IMR-90 (cell line): ENCODE measurements around the gene RNGTT. TPM values are rescaled to one million over a fixed set of nuclear protein-coding genes. Genes with fewer than 3 reads are reported as not detected.

Experiments used
- ATAC-seq: fragments of 200-7000 bp; cut with Tn5 transposase; 2 replicates; pipeline ENCODE4 v1.9.1; 2020; ENCODE audit warnings: low read depth, mild to moderate bottlenecking, moderate library complexity
- BruUV-seq: library from RNA; stranded (reverse); fragments of 400-500 nt; replicated peaks from 2 replicates; lab custom pipeline; 2021; lab: Mats Ljungman, UMichigan
- CTCF ChIA-PET: fragments of 300-600 bp; formaldehyde crosslinking; extraction: SDS; loops from one replicate; lab custom pipeline; 2021; ENCODE audit warnings: antibody characterized with exemption; lab: Yijun Ruan, JAX
- POLR2A ChIA-PET: fragments of 300-600 bp; sonication (Branson Sonifier 250); formaldehyde crosslinking; loops from one replicate; lab custom pipeline; 2022; ENCODE audit warnings: antibody characterized with exemption; ENCODE audit not compliant: unreplicated experiment; lab: Charles Lee
- DNase-seq: peaks from one replicate; pipeline ENCODE4 v3.0.0; 2013
- H2AFZ ChIP-seq: replicated peaks from 2 replicates; pipeline ENCODE3; 2013; ENCODE audit warnings: low read length, mild to moderate bottlenecking; ENCODE audit not compliant: poor library complexity
- H2AK5ac ChIP-seq: 2 replicates; pipeline ENCODE4 v1.6.1; 2013; ENCODE audit warnings: low read depth, low read length, inconsistent platforms
- H2AK9ac ChIP-seq: replicated peaks from 2 replicates; pipeline ENCODE3; 2013; ENCODE audit warnings: mild to moderate bottlenecking, low read depth, low read length, moderate library complexity; ENCODE audit not compliant: poor library complexity
- H2BK120ac ChIP-seq: 2 replicates; pipeline ENCODE4 v1.6.1; 2013; ENCODE audit warnings: low read depth, low read length, inconsistent platforms
- H2BK15ac ChIP-seq: 3 replicates; pipeline ENCODE4 v1.6.1; 2013; ENCODE audit warnings: low read depth, low read length, inconsistent platforms
- H2BK20ac ChIP-seq: 2 replicates; pipeline ENCODE4 v1.6.1; 2013; ENCODE audit warnings: low read depth, mild to moderate bottlenecking, inconsistent platforms, low read length, moderate library complexity
- H2BK5ac ChIP-seq: 2 replicates; pipeline ENCODE4 v1.6.1; 2013; ENCODE audit warnings: mild to moderate bottlenecking, low read depth, low read length, inconsistent platforms; ENCODE audit not compliant: poor library complexity, severe bottlenecking
- H3K14ac ChIP-seq: replicated peaks from 2 replicates; pipeline ENCODE4 v1.6.1; 2013; ENCODE audit warnings: low read depth, low read length, inconsistent platforms
- H3K18ac ChIP-seq: 2 replicates; pipeline ENCODE4 v1.6.1; 2013; ENCODE audit warnings: low read depth, low read length, control low read depth
- H3K23ac ChIP-seq: 2 replicates; pipeline ENCODE4 v1.6.1; 2013; ENCODE audit warnings: low read depth, low read length, inconsistent platforms
- H3K27ac ChIP-seq: 2 replicates; pipeline ENCODE4 v1.5.1; 2013; ENCODE audit warnings: mild to moderate bottlenecking, control low read depth, low read length; ENCODE audit not compliant: insufficient read depth
- H3K27me3 ChIP-seq: 2 replicates; pipeline ENCODE4 v1.6.1; 2013; ENCODE audit warnings: low read length; ENCODE audit not compliant: control insufficient read depth, insufficient read depth
- H3K36me3 ChIP-seq: 2 replicates; pipeline ENCODE4 v1.6.1; 2013; ENCODE audit warnings: low read length, mixed read lengths; ENCODE audit not compliant: control insufficient read depth, insufficient read depth
- H3K4ac ChIP-seq: 2 replicates; pipeline ENCODE4 v1.6.1; 2013; ENCODE audit warnings: low read depth, low read length, inconsistent platforms
- H3K4me1 ChIP-seq: 2 replicates; pipeline ENCODE4 v1.6.1; 2013; ENCODE audit warnings: low read length, mixed read lengths; ENCODE audit not compliant: control insufficient read depth, insufficient read depth
- H3K4me2 ChIP-seq: 2 replicates; pipeline ENCODE4 v1.6.1; 2013; ENCODE audit warnings: low read depth, mild to moderate bottlenecking, control low read depth, low read length, moderate library complexity
- H3K4me3 ChIP-seq: 2 replicates; pipeline ENCODE4 v1.5.1; 2013; ENCODE audit warnings: low read depth, mild to moderate bottlenecking, control low read depth, low read length, moderate library complexity; ENCODE audit not compliant: insufficient read depth
- H3K56ac ChIP-seq: 2 replicates; pipeline ENCODE4 v1.6.1; 2013; ENCODE audit warnings: low read length, inconsistent platforms; ENCODE audit not compliant: insufficient read depth; ENCODE audit errors: extremely low read depth
- H3K79me1 ChIP-seq, 2 experiments: 2 replicates each; pipeline ENCODE4 v1.6.1; 2013; ENCODE audit warnings: low read length in 2 of 2, inconsistent platforms in 1 of 2, low read depth in 1 of 2
- H3K9ac ChIP-seq: 2 replicates; pipeline ENCODE4 v1.6.1; 2013; ENCODE audit warnings: low read depth, low read length, control low read depth
- H3K9me1 ChIP-seq: 2 replicates; pipeline ENCODE4 v1.6.1; 2013; ENCODE audit warnings: low read length, inconsistent platforms; ENCODE audit not compliant: insufficient read depth
- H3K9me3 ChIP-seq: 2 replicates; pipeline ENCODE4 v1.6.1; 2013; ENCODE audit warnings: low read length; ENCODE audit not compliant: control insufficient read depth, insufficient read depth
- H4K20me1 ChIP-seq: 2 replicates; pipeline ENCODE4 v1.6.1; 2013; ENCODE audit warnings: low read length, inconsistent platforms; ENCODE audit not compliant: insufficient read depth
- H4K5ac ChIP-seq: 2 replicates; pipeline ENCODE4 v1.6.1; 2013; ENCODE audit warnings: mild to moderate bottlenecking, low read depth, low read length, control low read depth
- H4K8ac ChIP-seq, 2 experiments: 2 replicates each; pipeline ENCODE4 v1.6.1; 2013; ENCODE audit warnings: low read depth in 2 of 2, low read length in 2 of 2, control low read depth in 1 of 2, inconsistent platforms in 1 of 2
- H4K91ac ChIP-seq: 2 replicates; pipeline ENCODE4 v1.6.1; 2013; ENCODE audit warnings: low read depth, low read length, inconsistent platforms; ENCODE audit not compliant: insufficient read depth
- BHLHE40 ChIP-seq: fragments of 150-350 bp; IDR thresholded peaks from 2 replicates; pipeline ENCODE4 v1.6.1; 2016; ENCODE audit warnings: mild to moderate bottlenecking, low read depth, low read length
- CEBPB ChIP-seq: IDR thresholded peaks from 2 replicates; pipeline ENCODE4 v1.6.1; 2012; ENCODE audit warnings: low read depth, low read length, improper control_type of control experiment
- CHD1 ChIP-seq: IDR thresholded peaks from 2 replicates; pipeline ENCODE4 v1.6.1; 2012; ENCODE audit warnings: low read depth, low read length, improper control_type of control experiment
- MAZ ChIP-seq: IDR thresholded peaks from 2 replicates; pipeline ENCODE4 v1.6.1; 2012; ENCODE audit warnings: low read depth, mild to moderate bottlenecking, low read length, improper control_type of control experiment, moderate library complexity, borderline replicate concordance
- MXI1 ChIP-seq: IDR thresholded peaks from 2 replicates; pipeline ENCODE4 v1.6.1; 2012; ENCODE audit warnings: low read depth, mild to moderate bottlenecking, low read length, moderate library complexity, borderline replicate concordance
- NFE2L2 ChIP-seq: fragments of 150-350 bp; IDR thresholded peaks from 2 replicates; pipeline ENCODE4 v1.6.1; 2016; ENCODE audit warnings: low read depth, mild to moderate bottlenecking, low read length
- POLR2A ChIP-seq: IDR thresholded peaks from 2 replicates; pipeline ENCODE4 v1.6.1; 2012; ENCODE audit warnings: mild to moderate bottlenecking, low read depth, low read length
- RFX5 ChIP-seq: IDR thresholded peaks from 2 replicates; pipeline ENCODE4 v1.8.0; 2012; ENCODE audit warnings: low read depth, mild to moderate bottlenecking, low read length, moderate library complexity
- WGBS, 2 experiments: methylation state at CpG; one replicate each; pipeline versions ENCODE4 v1.1.5 to v1.1.7; 2013; ENCODE audit warnings: missing lambda C conversion rate in 2 of 2; ENCODE audit not compliant: insufficient read length in 1 of 2; ENCODE audit errors: extremely low coverage in 2 of 2; 5-methylcytosine and 5-hydroxymethylcytosine counted together
- dilution Hi-C: fragments of 300-500 bp; cut with HindIII; formaldehyde crosslinking; loops from one replicate; pipeline ENCODE4 v1.14.3; 2018; ENCODE audit warnings: low sequenced_read_pairs; ENCODE audit not compliant: unreplicated experiment
- in situ Hi-C: fragments of 300-500 bp; cut with MboI; formaldehyde crosslinking; loops from 3 replicates; pipeline ENCODE4 v1.14.3; 2019; ENCODE audit warnings: low sequenced_read_pairs, inconsistent platforms, mixed read lengths
- intact Hi-C: fragments of 100-400 bp; cut with micrococcal nuclease; formaldehyde crosslinking; loops from 2 replicates; pipeline ENCODE4 v1.10.0; 2022
- polyA plus RNA-seq, 3 experiments: library from polyadenylated mRNA; depleted of rRNA; stranded (reverse); fragments of >200 nt; gene quantifications; 2 replicates each; pipeline ENCODE4 v1.2.3, GENCODE V29; 2012; ENCODE audit warnings: low replicate concordance in 1 of 3
- total RNA-seq: library from RNA; depleted of rRNA; stranded (reverse); fragments of >200 nt; gene quantifications from 2 replicates; pipeline ENCODE4 v1.2.3, GENCODE V29; 2012
- TF ChIP-seq, protein P1 (sequence below): conservative IDR thresholded peaks from 2 replicates; pipeline ENCODE4 v1.5.1; 2012; ENCODE audit warnings: mild to moderate bottlenecking, low read depth, low read length, improper control_type of control experiment

Gene RNGTT
- total and polyA plus RNA-seq, 2 of the 4 experiments (the other 2 are of a cell fraction): 5.4 to 21.7 TPM

DNA sequence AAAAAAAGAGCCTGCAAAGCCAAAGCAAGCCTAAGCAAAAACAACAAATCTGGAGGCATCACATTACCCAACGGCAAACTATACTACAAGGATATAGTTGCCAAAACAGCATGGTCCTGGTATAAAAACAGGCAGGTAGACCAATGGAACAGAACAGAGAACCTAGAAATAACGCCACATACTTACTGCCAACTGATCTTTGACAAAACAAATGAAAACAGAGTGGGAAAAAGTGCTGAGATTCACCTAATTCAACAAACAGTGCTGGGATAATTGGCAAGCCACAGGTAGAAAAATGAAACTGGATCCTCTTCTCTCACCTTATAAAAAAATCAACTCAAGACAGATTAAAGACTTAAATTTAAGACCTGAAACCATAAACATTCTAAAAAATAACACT lies 291.8 kb downstream of the RNGTT start:
- Histone ChIP-seq H2AK5ac (no peak overlapping the region), H3K27ac (no peak overlapping the region), H2BK20ac (no peak overlapping the region), H2AFZ (no peak overlapping the region), H3K4me3 (no peak overlapping the region), H3K56ac (no peak overlapping the region), H3K9ac (no peak overlapping the region), H3K4me1 (no peaks in the 10 kb centered on the region), H2BK15ac (no peak overlapping the region), H4K5ac (no peak overlapping the region), H3K4ac (no peak overlapping the region), H4K20me1 (no peaks in the 10 kb centered on the region), H2BK5ac (no peak overlapping the region), H3K27me3 (no peaks in the 10 kb centered on the region), H3K23ac (no peak overlapping the region), H3K18ac (no peak overlapping the region), H4K91ac (no peak overlapping the region), H2BK120ac (no peak overlapping the region), H3K9me3 (peaks cover 11% of the 10 kb centered on the region), H3K36me3 (no peaks in the 10 kb centered on the region), H3K4me2 (no peak overlapping the region), H4K8ac (no peak overlapping the region), H2AK9ac (no peak overlapping the region), H3K9me1 (no peaks in the 10 kb centered on the region), H3K79me1 (0 out of 4 replicates have a peak, but pooled peaks cover 3% of the 10 kb centered on the region in 2 experiments), H3K14ac (no peak overlapping the region)
- no CpG with 5 or more reads among the region's 2 CpGs for WGBS, 2 experiments
- BruUV-seq: no TSS peak
- ATAC-seq (no peak), DNase-seq (no peak)
- in situ Hi-C loops: no loop called here
- ChIA-PET CTCF (interaction anchor here (1.0 kb wide), 1 partner anchor 23 kb away, joined by 3 read pairs; no protein-coding TSS in a partner anchor), POLR2A (no interaction called here)
- no peak for TF ChIP-seq CHD1
- TF ChIP-seq, protein P1, sequence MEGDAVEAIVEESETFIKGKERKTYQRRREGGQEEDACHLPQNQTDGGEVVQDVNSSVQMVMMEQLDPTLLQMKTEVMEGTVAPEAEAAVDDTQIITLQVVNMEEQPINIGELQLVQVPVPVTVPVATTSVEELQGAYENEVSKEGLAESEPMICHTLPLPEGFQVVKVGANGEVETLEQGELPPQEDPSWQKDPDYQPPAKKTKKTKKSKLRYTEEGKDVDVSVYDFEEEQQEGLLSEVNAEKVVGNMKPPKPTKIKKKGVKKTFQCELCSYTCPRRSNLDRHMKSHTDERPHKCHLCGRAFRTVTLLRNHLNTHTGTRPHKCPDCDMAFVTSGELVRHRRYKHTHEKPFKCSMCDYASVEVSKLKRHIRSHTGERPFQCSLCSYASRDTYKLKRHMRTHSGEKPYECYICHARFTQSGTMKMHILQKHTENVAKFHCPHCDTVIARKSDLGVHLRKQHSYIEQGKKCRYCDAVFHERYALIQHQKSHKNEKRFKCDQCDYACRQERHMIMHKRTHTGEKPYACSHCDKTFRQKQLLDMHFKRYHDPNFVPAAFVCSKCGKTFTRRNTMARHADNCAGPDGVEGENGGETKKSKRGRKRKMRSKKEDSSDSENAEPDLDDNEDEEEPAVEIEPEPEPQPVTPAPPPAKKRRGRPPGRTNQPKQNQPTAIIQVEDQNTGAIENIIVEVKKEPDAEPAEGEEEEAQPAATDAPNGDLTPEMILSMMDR: no peak
- no peak for TF ChIP-seq POLR2A
- no peak for TF ChIP-seq MAZ
- no peak for TF ChIP-seq NFE2L2
- no peak for TF ChIP-seq BHLHE40
- no peak for TF ChIP-seq RFX5
- TF ChIP-seq CEBPB: no peak
- TF ChIP-seq MXI1: no peak
- intact Hi-C loops: no loop called here
- dilution Hi-C loops: no loop called here
